A673 (cell line): Measurements from ENCODE around the gene LAD1.

Experiments used
- CTCF ChIP-seq: fragments of 300-800, 200-600 bp; sonication (generic); conservative IDR thresholded peaks from 2 replicates; pipeline ENCODE4 v1.5.1; 2017; ENCODE audit warnings: low read depth, mild to moderate bottlenecking, antibody characterized with exemption, low read length, moderate library complexity, mixed read lengths
- EZH2 ChIP-seq: fragments of 200-600 bp; sonication (generic); IDR thresholded peaks from 2 replicates; pipeline ENCODE4 v1.6.1; 2017; ENCODE audit warnings: borderline replicate concordance, low read depth, mild to moderate bottlenecking, mixed read lengths, antibody characterized with exemption, low read length; ENCODE audit not compliant: poor library complexity, severe bottlenecking

GRCh38 chr1:201404722-201405483 is 5.8 kb upstream of the LAD1 start:
- TF ChIP-seq CTCF (no peak), EZH2 (no peak)
